Measurements from ENCODE around the gene GALNT15. TPM values are rescaled to one million over a fixed set of nuclear protein-coding genes. Genes with fewer than 3 reads are reported as not detected.

Gene GALNT15
- total RNA-seq, 3 donors from 2014 or later, result 5.5 to 47.0 (median 12.5) TPM

GRCh38 chr3:16242177-16242576 is 67.7 kb downstream of the GALNT15 start:
- DNase-seq, result no peak
- intact Hi-C loops (cut with DNase I, micrococcal nuclease), result no loop called here
- no peak for ATAC-seq

GRCh38 chr3:16243706-16244490 is 69.4 kb downstream of the GALNT15 start:
- no peak for DNase-seq
- no peaks in the 10 kb centered on the region for H3K4me1 ChIP-seq (ENCODE audit: low read depth)
- intact Hi-C loops (cut with DNase I, micrococcal nuclease), result no loop called here
- H3K9me3 ChIP-seq, result no peaks in the 10 kb centered on the region
- H3K4me3 ChIP-seq, result no peak overlapping the region
- TF ChIP-seq CTCF (IDR thresholded peaks at IDR 0.05), result no peak
- H3K36me3 ChIP-seq (ENCODE audit: low read depth), result no peaks in the 10 kb centered on the region
- ATAC-seq, result no peak

More at GRCh38 chr3:16242177-16242576, 67.7 kb downstream of the GALNT15 start:
- no peaks in the 10 kb centered on the region for H3K4me1 ChIP-seq (ENCODE audit: low read depth)
- no peak overlapping the region for H3K4me3 ChIP-seq
- H3K9me3 ChIP-seq, result no peaks in the 10 kb centered on the region
- TF ChIP-seq CTCF (IDR thresholded peaks at IDR 0.05), result no peak
- H3K36me3 ChIP-seq (ENCODE audit: low read depth), result no peaks in the 10 kb centered on the region

GRCh38 chr3:16245609-16246008 is 71.1 kb downstream of the GALNT15 start:
- Histone ChIP-seq H3K9me3 (no peaks in the 10 kb centered on the region), H3K4me3 (no peak overlapping the region), H3K36me3 (ENCODE audit: low read depth) (no peaks in the 10 kb centered on the region), H3K4me1 (ENCODE audit: low read depth) (no peaks in the 10 kb centered on the region)
- no peak for ATAC-seq
- DNase-seq, result no peak
- TF ChIP-seq CTCF (IDR thresholded peaks at IDR 0.05), result no peak
- intact Hi-C loops (cut with DNase I, micrococcal nuclease), result loop anchor here in 1 of 2 donors (5.0 kb wide), 2 partner anchors 68 to 198 kb away; no protein-coding TSS in a partner anchor

- intact Hi-C loops (cut with DNase I, micrococcal nuclease), result loop anchor here in 1 of 2 donors (5.0 kb wide), 2 partner anchors 70 to 200 kb away; no protein-coding TSS in a partner anchor
- Histone ChIP-seq H3K9me3 (no peaks in the 10 kb centered on the region), H3K4me3 (no peak overlapping the region), H3K36me3 (ENCODE audit: low read depth) (no peaks in the 10 kb centered on the region), H3K4me1 (ENCODE audit: low read depth) (peaks cover 3% of the 10 kb centered on the region)
- peak; percentile 69 for TF ChIP-seq CTCF (IDR thresholded peaks at IDR 0.05)
- peak; percentile 89 for ATAC-seq
- peak; percentile 65 to 91 (median 69) for DNase-seq
Observed at GRCh38 chr3:16247282-16248061, 73.0 kb downstream of the GALNT15 start.

GRCh38 chr3:16248556-16248955 is 74.1 kb downstream of the GALNT15 start:
- intact Hi-C loops (cut with DNase I, micrococcal nuclease), result loop anchor here in 1 of 2 donors (5.0 kb wide), 2 partner anchors 71 to 201 kb away; no protein-coding TSS in a partner anchor
- H3K4me3 ChIP-seq, result no peak overlapping the region
- H3K9me3 ChIP-seq, result no peaks in the 10 kb centered on the region
- H3K4me1 ChIP-seq (ENCODE audit: low read depth), result peaks cover 3% of the 10 kb centered on the region
- no peak for ATAC-seq
- no peak for TF ChIP-seq CTCF (IDR thresholded peaks at IDR 0.05)
- no peaks in the 10 kb centered on the region for H3K36me3 ChIP-seq (ENCODE audit: low read depth)
- DNase-seq, result no peak

Measured in mucosa of descending colon (tissue), 3 donors.